GM19468 (cell line): ENCODE results near the gene MCF2L.
"Not testable (repeated sequence)": the region's sequence is repeated elsewhere in the genome, so short reads cannot be mapped to it uniquely, and the experiment has no call there.

Source experiments
- ATAC-seq: cut with Tn5 transposase; IDR thresholded peaks from one replicate; pipeline ENCODE4 v1.9.1; 2021; ENCODE audit warnings: mild to moderate bottlenecking, moderate library complexity, moderate number of reproducible peaks; ENCODE audit not compliant: unreplicated experiment; ENCODE audit errors: extremely low read depth

MCF2L gene

DNA sequence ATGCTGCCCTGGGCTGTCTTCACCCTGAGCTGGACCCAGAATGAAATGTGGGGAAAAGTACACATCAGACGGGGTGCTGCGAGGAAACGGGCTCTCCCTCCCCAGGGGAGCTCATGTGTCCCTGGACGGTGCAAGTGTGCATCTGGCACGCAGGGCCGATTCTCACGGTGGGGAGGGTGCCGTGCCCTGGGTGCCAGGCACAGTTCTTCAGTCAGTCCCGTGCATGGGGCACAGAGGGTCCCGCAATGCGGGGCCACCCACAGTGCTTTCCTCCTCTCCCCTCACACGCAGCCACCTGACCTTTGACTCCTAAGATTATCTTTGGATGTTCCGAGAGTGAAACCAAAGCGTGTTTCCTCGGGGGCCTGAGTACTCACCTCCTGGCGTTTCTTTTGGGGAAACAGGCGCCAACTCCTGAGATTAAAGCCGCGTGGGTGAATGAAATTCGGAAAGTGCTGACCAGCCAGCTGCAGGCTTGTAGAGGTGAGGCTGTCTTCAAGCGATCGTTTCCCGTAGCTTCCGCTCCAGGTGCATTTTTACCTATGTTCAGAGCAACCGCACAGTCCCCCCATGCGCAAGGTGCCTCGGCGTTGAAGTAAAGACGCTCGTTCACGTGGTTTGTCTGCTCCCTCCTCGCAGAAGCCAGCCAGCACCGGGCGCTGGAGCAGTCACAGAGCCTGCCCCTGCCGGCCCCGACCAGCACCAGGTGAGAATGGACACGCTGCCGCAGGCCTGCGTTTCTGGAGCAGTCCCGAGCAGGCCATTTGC, 119.1 kb downstream of the MCF2L start:
- ATAC-seq, result no peak

- no peak for ATAC-seq
Measured at GRCh38 chr13:113088691-113089020, 119.6 kb downstream of the MCF2L start.

GRCh38 chr13:113089693-113090414, 120.8 kb downstream of the MCF2L start:
- ATAC-seq, result no peak

- ATAC-seq, result no peak
Measured at GRCh38 chr13:113090415-113090770, 121.4 kb downstream of the MCF2L start.

DNA sequence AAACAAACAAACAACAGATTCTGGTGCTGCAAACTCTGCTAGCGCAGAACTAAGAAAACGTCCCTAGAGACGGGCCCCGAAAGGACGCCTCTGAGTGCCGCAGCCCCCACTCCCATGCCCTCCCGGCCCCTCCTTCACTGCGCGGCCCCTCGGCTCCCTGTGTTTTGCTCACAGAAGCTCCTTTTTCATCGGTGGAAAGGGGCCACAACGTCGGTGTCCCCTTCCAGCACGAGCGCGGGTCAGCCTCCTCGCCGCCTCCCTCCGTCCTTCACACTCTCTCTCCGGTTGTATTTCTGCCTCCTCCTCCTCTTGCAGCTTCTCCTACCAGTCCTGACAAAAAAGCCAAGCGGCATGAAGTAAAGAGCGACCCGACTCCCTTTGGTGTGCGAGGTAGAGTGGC, 121.8 kb downstream of the MCF2L start:
- ATAC-seq, result no peak

DNA sequence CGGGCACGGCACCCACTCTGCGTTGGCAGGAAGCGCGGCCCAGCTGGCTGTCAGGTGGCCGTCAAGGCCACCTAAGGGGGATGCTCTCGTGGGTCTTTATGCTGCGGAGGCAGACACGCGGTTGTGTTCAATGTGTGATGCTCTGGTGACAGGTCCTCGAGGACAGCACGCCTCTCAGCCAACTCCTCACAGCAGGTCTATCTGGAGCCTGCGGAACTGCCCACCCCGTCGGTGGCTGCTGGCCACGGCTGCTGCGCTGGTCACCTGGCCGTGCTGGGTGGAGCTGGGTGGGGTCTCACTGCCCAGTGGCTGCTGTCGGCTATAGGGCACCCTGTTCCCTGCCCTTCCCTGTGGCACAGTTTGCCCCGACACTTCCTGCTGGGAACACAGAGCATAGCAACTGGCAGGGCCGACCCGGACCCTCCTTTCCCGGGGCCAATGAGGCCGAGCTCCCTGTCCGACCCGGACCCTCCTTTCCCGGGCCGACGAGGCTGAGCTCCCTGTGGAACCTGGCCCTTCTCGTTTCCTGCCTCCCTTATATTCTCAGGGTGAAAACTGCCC, 122.3 kb downstream of the MCF2L start:
- no peak for ATAC-seq

- no peak for ATAC-seq
Measured at GRCh38 chr13:113091891-113092775, 123.1 kb downstream of the MCF2L start.

GRCh38 chr13:113092776-113093579, 124.0 kb downstream of the MCF2L start:
- ATAC-seq, result no peak

DNA sequence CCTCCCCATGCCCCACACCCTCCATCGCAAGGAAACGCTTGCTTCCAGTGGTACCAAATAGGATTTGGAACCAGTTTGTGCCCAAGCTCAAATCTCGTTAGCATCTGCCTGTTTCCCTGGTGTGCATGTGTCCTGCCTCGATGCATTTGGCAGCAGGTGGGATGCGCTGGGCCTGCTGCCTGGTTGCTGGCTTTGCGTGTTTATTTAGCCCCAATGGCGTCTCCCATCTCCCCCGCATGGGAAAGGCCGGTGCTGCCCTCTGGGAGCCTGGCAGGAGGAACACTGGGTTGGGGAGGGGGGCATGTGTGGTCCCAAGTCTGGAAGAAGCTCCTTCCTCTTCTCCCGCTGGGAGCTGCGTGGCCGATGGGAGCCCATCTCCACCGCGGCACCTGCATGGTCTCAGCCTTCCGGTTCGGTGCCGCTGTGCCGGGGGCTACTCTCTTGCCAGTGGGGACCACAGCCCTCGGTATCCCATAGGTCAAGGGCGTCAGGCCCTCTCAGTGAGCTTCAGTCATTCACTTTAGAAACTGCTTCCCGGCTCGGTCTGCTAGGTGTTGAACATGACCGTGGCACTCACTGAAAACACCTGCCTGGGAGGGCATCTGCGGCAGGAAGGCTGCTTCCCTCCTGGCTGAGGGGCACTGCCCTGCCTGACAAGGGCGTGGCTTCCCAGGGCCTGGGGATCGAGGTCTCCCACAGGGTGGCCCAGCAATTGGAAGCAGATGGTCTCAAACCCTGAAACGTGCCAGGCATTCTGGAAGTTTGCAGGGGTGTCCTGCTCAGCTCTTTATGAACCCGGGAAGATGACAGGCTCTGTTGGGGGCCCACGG, 124.8 kb downstream of the MCF2L start:
- ATAC-seq, result no peak

DNA sequence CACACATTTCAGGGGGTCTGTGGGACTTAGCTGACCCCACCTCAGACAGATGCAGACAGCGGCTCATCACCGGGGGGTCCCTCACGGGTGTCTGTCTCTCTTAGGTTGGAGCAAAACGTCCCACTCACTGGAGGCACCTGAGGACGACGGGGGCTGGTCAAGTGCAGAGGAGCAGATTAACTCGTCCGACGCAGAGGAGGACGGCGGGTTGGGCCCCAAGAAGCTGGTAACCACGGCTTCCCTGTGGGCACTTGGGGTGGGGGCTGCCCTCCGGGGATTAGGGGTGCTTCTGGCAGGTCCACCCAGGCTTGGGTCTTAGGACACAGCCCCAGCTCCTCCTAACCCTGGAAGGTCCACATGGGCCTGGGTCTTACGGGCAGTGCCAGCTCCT, 125.4 kb downstream of the MCF2L start:
- ATAC-seq, result no peak

GRCh38 chr13:113095146-113096051, 126.4 kb downstream of the MCF2L start:
- no peak for ATAC-seq

GRCh38 chr13:113096052-113096744, 127.2 kb downstream of the MCF2L start:
- ATAC-seq, result no peak

DNA sequence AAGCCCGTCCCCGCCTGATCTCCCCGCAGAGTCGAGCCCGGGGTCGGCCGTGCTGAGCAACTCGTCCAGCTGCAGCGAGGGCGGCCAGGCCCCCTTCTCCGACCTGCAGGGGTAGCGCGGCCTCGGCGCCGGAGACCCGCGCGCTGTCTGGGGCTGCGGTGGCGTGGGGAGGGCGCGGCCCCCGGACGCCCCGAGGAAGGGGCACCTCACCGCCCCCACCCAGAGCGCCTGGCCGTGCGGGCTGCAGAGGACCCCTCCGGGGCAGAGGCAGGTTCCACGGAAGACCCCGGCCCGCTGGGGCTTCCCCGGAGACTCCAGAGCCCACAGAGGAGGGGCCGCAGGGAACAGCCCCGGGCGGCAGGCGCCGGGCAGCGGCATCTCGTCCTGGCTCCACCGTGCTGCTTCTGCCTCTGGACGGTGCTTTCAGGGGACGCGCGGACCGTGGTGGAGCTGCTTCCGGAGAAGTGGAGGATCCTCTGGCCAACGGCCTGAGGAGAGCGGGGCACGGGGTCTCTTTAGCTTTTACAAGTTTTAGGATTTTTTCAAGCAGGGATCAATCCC, 127.8 kb downstream of the MCF2L start:
- ATAC-seq, result no peak

DNA sequence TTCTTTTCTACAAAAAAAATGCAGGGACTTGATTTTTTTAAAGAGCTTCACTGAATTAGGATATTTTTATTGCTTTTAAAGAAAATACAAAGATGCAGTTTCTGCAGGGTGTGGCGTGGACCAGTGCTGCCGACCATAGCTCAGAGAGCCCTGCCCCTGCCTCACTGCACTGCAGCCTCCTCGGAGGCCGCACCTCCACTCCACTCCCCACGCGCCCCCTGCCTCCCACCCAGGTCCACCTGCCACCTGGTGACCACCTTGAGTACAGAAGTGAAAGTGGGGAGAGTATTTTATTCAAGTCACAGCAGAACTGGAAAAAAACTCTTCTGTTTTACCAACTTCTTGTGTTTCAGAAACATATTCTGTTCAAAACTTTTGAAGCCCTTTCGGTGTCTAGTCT, 128.6 kb downstream of the MCF2L start:
- no peak for ATAC-seq

- no peak for ATAC-seq
Measured at GRCh38 chr13:113098162-113098732, 129.2 kb downstream of the MCF2L start.

DNA sequence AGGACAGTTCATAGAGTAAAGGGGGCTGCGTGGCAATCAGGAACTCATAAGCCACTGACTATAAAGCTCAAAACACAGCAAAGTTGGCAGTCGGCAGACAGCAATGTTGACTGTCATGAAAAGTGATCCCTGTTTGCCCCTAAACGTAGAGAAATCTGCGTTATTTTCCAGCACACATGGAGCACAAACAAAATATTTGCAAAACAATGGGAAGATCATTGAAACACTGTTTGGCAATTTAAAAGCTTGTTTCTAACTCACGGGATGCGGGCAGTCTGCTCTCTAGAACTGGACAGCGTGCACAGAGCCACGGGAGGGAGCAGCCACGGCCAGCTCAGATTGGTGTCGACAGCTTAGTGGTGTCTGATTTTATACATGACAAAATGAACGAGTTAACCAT, 130.1 kb downstream of the MCF2L start:
- ATAC-seq, result no peak

GRCh38 chr13:113102302-113102701, 133.3 kb downstream of the MCF2L start:
- ATAC-seq, result not testable (repeated sequence)
